GM12878 (cell line): Measurements from ENCODE around the gene ARMC2. TPM values are rescaled to one million over a fixed set of nuclear protein-coding genes. Genes with fewer than 3 reads are reported as not detected.

ENCODE experiments used
- ATAC-seq: fragments of 200-7000 bp; cut with Tn5 transposase; 3 replicates; pipeline ENCODE4 v1.9.1; 2020; ENCODE audit warnings: mild to moderate bottlenecking, moderate library complexity
- BruUV-seq: library from RNA; stranded (reverse); fragments of 400-500 nt; replicated peaks from 2 replicates; lab custom pipeline; 2021; lab: Mats Ljungman, UMichigan
- CTCF ChIA-PET: fragments of 300-600 bp; sonication (Branson Sonifier 250); formaldehyde crosslinking; extraction: SDS; loops from one replicate; lab custom pipeline; 2021; ENCODE audit warnings: inconsistent platforms; lab: Yijun Ruan, JAX
- POLR2A ChIA-PET: fragments of 350-600 bp; formaldehyde crosslinking; extraction: SDS; loops from one replicate; lab custom pipeline; 2021; ENCODE audit warnings: inconsistent platforms; lab: Charles Lee
- RAD21 ChIA-PET: fragments of 300-600 bp; sonication (Branson Sonifier 250); formaldehyde crosslinking; loops from one replicate; lab custom pipeline; 2023; ENCODE audit warnings: antibody characterized with exemption; ENCODE audit not compliant: unreplicated experiment; lab: Charles Lee
- SMC1A ChIA-PET: fragments of 300-600 bp; sonication (Branson Sonifier 250); formaldehyde crosslinking; loops from one replicate; lab custom pipeline; 2023; ENCODE audit not compliant: unreplicated experiment, uncharacterized antibody; lab: Charles Lee
- DNase-seq: peaks from one replicate; pipeline ENCODE4 v3.0.0-alpha.2; 2011; ENCODE audit warnings: low read depth, low spot score
- FAIRE-seq: peaks from 3 replicates; lab custom pipeline; 2011; peaks lifted over from hg19 to GRCh38; lab: Jason Lieb, UNC
- H2AFZ ChIP-seq: 2 replicates; pipeline ENCODE4 v1.6.0; 2011; ENCODE audit warnings: low read depth, low read length, control low read depth; ENCODE audit not compliant: control insufficient read depth
- H3K27ac ChIP-seq: 2 replicates; pipeline ENCODE4 v1.5.1; 2011; ENCODE audit warnings: control low read depth; ENCODE audit not compliant: control insufficient read depth, insufficient read depth
- H3K27me3 ChIP-seq, 2 experiments: replicated peaks in 1 of 2; 2 replicates each; pipeline versions ENCODE4 v1.6.0 to v1.6.1; 2011; ENCODE audit warnings: low read length in 1 of 2; ENCODE audit not compliant: control insufficient read depth in 2 of 2, insufficient read depth in 2 of 2
- H3K36me3 ChIP-seq, 2 experiments: 2 replicates each; pipeline ENCODE4 v1.5.1; 2011; ENCODE audit warnings: low read length in 1 of 2; ENCODE audit not compliant: control insufficient read depth in 2 of 2, insufficient read depth in 2 of 2
- H3K4me1 ChIP-seq: 2 replicates; pipeline ENCODE4 v1.6.1; 2011; ENCODE audit warnings: mild to moderate bottlenecking, low read length, moderate library complexity, mixed read lengths; ENCODE audit not compliant: control insufficient read depth, insufficient read depth
- H3K4me2 ChIP-seq: 2 replicates; pipeline ENCODE4 v1.6.0; 2011; ENCODE audit warnings: control low read depth; ENCODE audit not compliant: control insufficient read depth, insufficient read depth
- H3K4me3 ChIP-seq: fragments of 200-600 bp; sonication (generic); 2 replicates; pipeline ENCODE4 v1.5.1; 2016
- H3K79me2 ChIP-seq: 2 replicates; pipeline ENCODE4 v1.6.0; 2011; ENCODE audit warnings: low read length; ENCODE audit not compliant: control insufficient read depth, insufficient read depth
- H3K9ac ChIP-seq: 2 replicates; pipeline ENCODE4 v1.8.0; 2011; ENCODE audit warnings: low read length, control low read depth, mixed read lengths; ENCODE audit not compliant: control insufficient read depth, insufficient read depth
- H3K9me3 ChIP-seq: replicated peaks from 3 replicates; pipeline ENCODE4 v1.5.1; 2011; ENCODE audit warnings: mild to moderate bottlenecking, low read length; ENCODE audit not compliant: control insufficient read depth, insufficient read depth
- H4K20me1 ChIP-seq: 2 replicates; pipeline ENCODE4 v1.6.0; 2011; ENCODE audit not compliant: control insufficient read depth, insufficient read depth
- CREM ChIP-seq: IDR thresholded peaks from 2 replicates; pipeline ENCODE4 v1.6.1; 2014; ENCODE audit warnings: antibody characterized with exemption, low read depth
- CTCF ChIP-seq, 3 experiments: IDR thresholded peaks in 2 of 3; conservative IDR thresholded peaks in 1 of 3; 2 replicates each; pipeline ENCODE4 v1.5.1; 2011; ENCODE audit warnings: low read depth in 3 of 3, low read length in 3 of 3, mild to moderate bottlenecking in 3 of 3, control low read depth in 2 of 3, moderate library complexity in 2 of 3, inconsistent platforms in 1 of 3, mixed read lengths in 1 of 3; ENCODE audit not compliant: control insufficient read depth in 2 of 3, insufficient read depth in 1 of 3; ENCODE audit errors: extremely low read depth in 1 of 3
- EZH2 ChIP-seq: IDR thresholded peaks from 2 replicates; pipeline ENCODE4 v1.6.1; 2012; ENCODE audit warnings: low read depth, mild to moderate bottlenecking, control low read depth, inconsistent platforms, low read length, borderline replicate concordance; ENCODE audit not compliant: control insufficient read depth
- HDAC2 ChIP-seq: fragments of 200-600 bp; sonication (generic); IDR thresholded peaks from 2 replicates; pipeline ENCODE4 v1.6.1; 2017
- IRF3 ChIP-seq: fragments of 450-650 bp; IDR thresholded peaks from 2 replicates; pipeline ENCODE4 v1.6.1; 2014; ENCODE audit warnings: mild to moderate bottlenecking
- MTA2 ChIP-seq: fragments of 450-650 bp; IDR thresholded peaks from 2 replicates; pipeline ENCODE4 v1.6.1; 2016; ENCODE audit warnings: low read depth, mild to moderate bottlenecking, moderate library complexity
- PBX3 ChIP-seq: IDR thresholded peaks from 2 replicates; pipeline ENCODE4 v1.6.1; 2011; ENCODE audit warnings: mild to moderate bottlenecking, low read depth, low read length, moderate library complexity; ENCODE audit not compliant: insufficient replicate concordance
- PRDM15 ChIP-seq: fragments of 450-650 bp; formaldehyde crosslinking; IDR thresholded peaks from 2 replicates; pipeline ENCODE4 v1.4.0; 2020; ENCODE audit warnings: mild to moderate bottlenecking, moderate library complexity
- SRF ChIP-seq, 2 experiments: IDR thresholded peaks; 2 replicates each; pipeline ENCODE4 v1.6.1; 2011; ENCODE audit warnings: low read depth in 2 of 2, low read length in 2 of 2, mild to moderate bottlenecking in 1 of 2, moderate library complexity in 1 of 2
- STAT1 ChIP-seq: fragments of 450-650 bp; conservative IDR thresholded peaks from 2 replicates; pipeline ENCODE4 v1.6.1; 2014; ENCODE audit warnings: antibody characterized with exemption, mild to moderate bottlenecking
- TAF1 ChIP-seq: IDR thresholded peaks from 2 replicates; pipeline ENCODE4 v1.6.1; 2011; ENCODE audit warnings: mild to moderate bottlenecking, low read depth, low read length, borderline replicate concordance
- ZBED1 ChIP-seq: IDR thresholded peaks from 2 replicates; pipeline ENCODE4 v1.6.1; 2016; ENCODE audit warnings: borderline replicate concordance
- WGBS: methylation state at CpG from one replicate; pipeline ENCODE4 v1.1.6; 2016; ENCODE audit warnings: low lambda C conversion rate; ENCODE audit not compliant: insufficient replicate concordance, insufficient coverage; ENCODE audit errors: missing lambda C conversion rate; 5-methylcytosine and 5-hydroxymethylcytosine counted together
- in situ Hi-C: fragments of 300-500 bp; cut with MboI; formaldehyde crosslinking; loops from 9 replicates; pipeline ENCODE4 v1.14.3; 2018; ENCODE audit warnings: mixed read lengths
- intact Hi-C: fragments of 100-400 bp; cut with micrococcal nuclease; formaldehyde crosslinking; loops from one replicate; pipeline ENCODE4 v1.14.2; 2022; ENCODE audit not compliant: unreplicated experiment
- polyA plus RNA-seq, 11 experiments: library from polyadenylated mRNA; depleted of rRNA in 4 of 11; unstranded in 6 of 11; stranded (reverse) in 5 of 11; fragments of >200 nt; fragmentation: Nextera tagmentation in 4 of 11; fragmentation: Illumina TruSeq in 1 of 11; extraction: Ambion mirVana in 4 of 11; extraction: Trizol in 1 of 11; gene quantifications; 1 replicate in 1 of 11; 2 replicates in 10 of 11; pipeline versions ENCODE4 v1.2.1 to v1.2.3, GENCODE V29; 2011 to 2016; ENCODE audit warnings: inconsistent platforms in 2 of 11, missing spikeins in 2 of 11, low read depth in 1 of 11
- total RNA-seq, 4 experiments: library from RNA; depleted of rRNA in 3 of 4; stranded (reverse); fragments of >200 nt in 3 of 4; fragmentation: Illumina TruSeq in 1 of 4; extraction: Trizol in 1 of 4; gene quantifications; 2 replicates each; pipeline versions ENCODE4 v1.2.1 to v1.2.3, GENCODE V29; 2013 to 2021

ARMC2 gene
- total and polyA plus RNA-seq, 10 of the 15 experiments (the other 5 are each of a cell fraction or from before 2014, with no cell fraction given): 0.06 to 0.33 (median 0.21) TPM; not detected in 5

GRCh38 chr6:108927927-108928326 lies 79.7 kb downstream of the ARMC2 start:
- Histone ChIP-seq H3K27me3 (no peaks in the 10 kb centered on the region; a peak in 3 of 4 replicates), H3K4me2 (no peak overlapping the region), H4K20me1 (no peaks in the 10 kb centered on the region), H3K9ac (no peak overlapping the region), H3K27ac (no peak overlapping the region), H3K79me2 (no peaks in the 10 kb centered on the region), H2AFZ (no peak overlapping the region), H3K9me3 (no peaks in the 10 kb centered on the region), H3K4me1 (no peaks in the 10 kb centered on the region), H3K36me3 (no peaks in the 10 kb centered on the region), H3K4me3 (no peak overlapping the region)
- ChIA-PET RAD21 (no interaction called here), CTCF (interaction anchor here (0.5 to 1.1 kb wide), 3 partner anchors 10 to 67 kb away, joined by 3 to 4 read pairs (median 3); no protein-coding TSS in a partner anchor), POLR2A (no interaction called here), SMC1A (interaction anchor here (1.4 kb wide), 1 partner anchor 10 kb away, joined by 3 read pairs; no protein-coding TSS in a partner anchor)
- BruUV-seq: no TSS peak
- intact Hi-C loops (no loop called here), in situ Hi-C loops (no loop called here)
- ATAC-seq (no peak), DNase-seq (no peak), FAIRE-seq (no peak)
- 52% methylated on average over 5 of the region's 5 CpGs for WGBS
- no peak for TF ChIP-seq IRF3
- TF ChIP-seq EZH2: no peak
- no peak for TF ChIP-seq PRDM15 (CRISPR knock-in tag)
- no peak for TF ChIP-seq CTCF (IDR thresholded peaks at IDR 0.05 in 2 of 3, conservative IDR thresholded peaks at IDR 0.05 in 1 of 3; ENCODE audit: control insufficient read depth in 2 of 3, extremely low read depth in 1 of 3, insufficient read depth in 1 of 3, low read depth in 3 of 3, low read length in 3 of 3)
- no peak for TF ChIP-seq PBX3
- TF ChIP-seq HDAC2: no peak
- TF ChIP-seq CREM: no peak
- TF ChIP-seq TAF1: no peak
- TF ChIP-seq MTA2: no peak
- TF ChIP-seq ZBED1: no peak
- no peak for TF ChIP-seq STAT1
- no peak for TF ChIP-seq SRF (IDR thresholded peaks at IDR 0.05; ENCODE audit: low read depth in 2 of 2, low read length in 2 of 2)
